Endodermal cell (in vitro differentiated cells): ENCODE data around the gene MYCBP2. TPM values are rescaled to one million over a fixed set of nuclear protein-coding genes. Genes with fewer than 3 reads are reported as not detected.

Source experiments
- DNase-seq: peaks from one replicate; pipeline ENCODE4 v3.0.0-alpha.2; 2017
- H3K27ac ChIP-seq: 2 replicates; pipeline ENCODE4 v1.5.1; 2013; ENCODE audit warnings: mild to moderate bottlenecking, low read depth, low read length, moderate library complexity
- H3K27me3 ChIP-seq: 2 replicates; pipeline ENCODE4 v1.6.1; 2013; ENCODE audit warnings: mild to moderate bottlenecking, low read length, moderate library complexity; ENCODE audit not compliant: insufficient read depth, control insufficient read depth, poor library complexity, severe bottlenecking
- H3K36me3 ChIP-seq: 2 replicates; pipeline ENCODE4 v1.7.0; 2013; ENCODE audit warnings: mild to moderate bottlenecking, low read length, moderate library complexity; ENCODE audit not compliant: control insufficient read depth, insufficient read depth
- H3K4me1 ChIP-seq: one replicate; pipeline ENCODE4 v1.7.0; 2013; ENCODE audit warnings: low read length; ENCODE audit not compliant: control insufficient read depth, insufficient read depth
- H3K4me3 ChIP-seq: 2 replicates; pipeline ENCODE4 v1.5.1; 2013; ENCODE audit warnings: mild to moderate bottlenecking, low read length, moderate library complexity
- H3K9ac ChIP-seq: 2 replicates; pipeline ENCODE4 v1.6.1; 2013; ENCODE audit warnings: mild to moderate bottlenecking, low read length, moderate library complexity; ENCODE audit not compliant: poor library complexity, severe bottlenecking; ENCODE audit errors: extremely low read depth
- H3K9me3 ChIP-seq: 2 replicates; pipeline ENCODE4 v1.6.1; 2013; ENCODE audit warnings: mild to moderate bottlenecking, low read length, moderate library complexity; ENCODE audit not compliant: control insufficient read depth
- H3K27ac Mint-ChIP-seq: 2 replicates; pipeline ENCODE4 v1.8.0; 2020; ENCODE audit warnings: mixed read lengths
- H3K27me3 Mint-ChIP-seq: 2 replicates; pipeline ENCODE4 v1.8.0; 2021; ENCODE audit warnings: mild to moderate bottlenecking, mixed read lengths; ENCODE audit not compliant: insufficient read depth
- H3K36me3 Mint-ChIP-seq: 2 replicates; pipeline ENCODE4 v1.8.0; 2020; ENCODE audit warnings: low read depth, mixed read lengths
- H3K4me1 Mint-ChIP-seq: 2 replicates; pipeline ENCODE4 v1.8.0; 2020; ENCODE audit warnings: mixed read lengths
- H3K4me3 Mint-ChIP-seq: 2 replicates; pipeline ENCODE4 v1.8.0; 2020; ENCODE audit warnings: mild to moderate bottlenecking, moderate library complexity, mixed read lengths
- H3K9me3 Mint-ChIP-seq: 2 replicates; pipeline ENCODE4 v1.8.0; 2020; ENCODE audit warnings: mild to moderate bottlenecking, mixed read lengths
- WGBS, 2 experiments: methylation state at CpG; one replicate each; pipeline versions ENCODE4 v1.1.5 to v1.1.7; 2013; ENCODE audit warnings: missing lambda C conversion rate in 2 of 2, mixed read lengths in 1 of 2; ENCODE audit not compliant: insufficient coverage in 1 of 2, insufficient read length in 1 of 2; 5-methylcytosine and 5-hydroxymethylcytosine counted together
- total RNA-seq, 2 donors: library from RNA; stranded (reverse); fragmentation: NEBNext Ultra II Directional in 1 of 2; extraction: Animal tissue kit (Norgen Biotek cat#: 25700) in 1 of 2; gene quantifications; 2 replicates in 1 of 2; 3 replicates in 1 of 2; pipeline ENCODE4 v1.2.1, GENCODE V29; 2021
- TF ChIP-seq, protein P1 (sequence below): fragments of 200-600 bp; sonication (generic); conservative IDR thresholded peaks from 2 replicates; pipeline ENCODE4 v1.5.0; 2021; ENCODE audit warnings: antibody characterized with exemption, mild to moderate bottlenecking

The MYCBP2 gene
- total RNA-seq, 2 donors from 2014 or later: 32.5 to 32.9 TPM

DNA sequence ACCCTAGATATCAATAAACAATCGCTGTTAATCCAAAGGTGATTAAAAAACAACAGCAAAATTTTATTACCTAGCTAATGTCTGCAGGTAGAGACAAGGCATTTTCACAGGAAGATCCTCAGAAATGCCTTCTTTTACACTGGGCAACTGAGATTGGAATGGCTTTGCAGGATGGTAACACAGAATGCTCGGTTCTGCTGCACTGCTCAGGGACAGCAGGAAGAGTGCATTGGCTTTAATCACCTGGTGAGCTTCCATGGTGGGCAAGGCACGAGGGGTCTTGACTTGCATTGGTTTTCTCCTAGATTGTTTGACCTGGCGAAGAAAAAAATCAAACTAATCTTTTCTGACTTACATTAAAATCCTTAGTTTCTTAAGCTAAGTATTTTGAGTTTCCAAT, 231.6 kb downstream of the MYCBP2 start:
- H3K9me3 Mint-ChIP-seq: no peaks in the 10 kb centered on the region
- Histone ChIP-seq H3K9ac (no peak overlapping the region), H3K4me1 (no peaks in the 10 kb centered on the region), H3K4me3 (no peak overlapping the region), H3K27me3 (no peaks in the 10 kb centered on the region), H3K9me3 (no peaks in the 10 kb centered on the region), H3K36me3 (peaks cover 23% of the 10 kb centered on the region), H3K27ac (no peak overlapping the region)
- WGBS, 2 experiments: 97 to 100% methylated on average over 1 to 4 of the region's 4 CpGs
- peaks cover 18% of the 10 kb centered on the region for H3K36me3 Mint-ChIP-seq
- no peak overlapping the region for H3K4me3 Mint-ChIP-seq
- H3K4me1 Mint-ChIP-seq: no peaks in the 10 kb centered on the region
- H3K27me3 Mint-ChIP-seq: no peaks in the 10 kb centered on the region
- no peak for DNase-seq
- H3K27ac Mint-ChIP-seq: no peak overlapping the region
- TF ChIP-seq, protein P1, sequence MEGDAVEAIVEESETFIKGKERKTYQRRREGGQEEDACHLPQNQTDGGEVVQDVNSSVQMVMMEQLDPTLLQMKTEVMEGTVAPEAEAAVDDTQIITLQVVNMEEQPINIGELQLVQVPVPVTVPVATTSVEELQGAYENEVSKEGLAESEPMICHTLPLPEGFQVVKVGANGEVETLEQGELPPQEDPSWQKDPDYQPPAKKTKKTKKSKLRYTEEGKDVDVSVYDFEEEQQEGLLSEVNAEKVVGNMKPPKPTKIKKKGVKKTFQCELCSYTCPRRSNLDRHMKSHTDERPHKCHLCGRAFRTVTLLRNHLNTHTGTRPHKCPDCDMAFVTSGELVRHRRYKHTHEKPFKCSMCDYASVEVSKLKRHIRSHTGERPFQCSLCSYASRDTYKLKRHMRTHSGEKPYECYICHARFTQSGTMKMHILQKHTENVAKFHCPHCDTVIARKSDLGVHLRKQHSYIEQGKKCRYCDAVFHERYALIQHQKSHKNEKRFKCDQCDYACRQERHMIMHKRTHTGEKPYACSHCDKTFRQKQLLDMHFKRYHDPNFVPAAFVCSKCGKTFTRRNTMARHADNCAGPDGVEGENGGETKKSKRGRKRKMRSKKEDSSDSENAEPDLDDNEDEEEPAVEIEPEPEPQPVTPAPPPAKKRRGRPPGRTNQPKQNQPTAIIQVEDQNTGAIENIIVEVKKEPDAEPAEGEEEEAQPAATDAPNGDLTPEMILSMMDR: no peak

DNA sequence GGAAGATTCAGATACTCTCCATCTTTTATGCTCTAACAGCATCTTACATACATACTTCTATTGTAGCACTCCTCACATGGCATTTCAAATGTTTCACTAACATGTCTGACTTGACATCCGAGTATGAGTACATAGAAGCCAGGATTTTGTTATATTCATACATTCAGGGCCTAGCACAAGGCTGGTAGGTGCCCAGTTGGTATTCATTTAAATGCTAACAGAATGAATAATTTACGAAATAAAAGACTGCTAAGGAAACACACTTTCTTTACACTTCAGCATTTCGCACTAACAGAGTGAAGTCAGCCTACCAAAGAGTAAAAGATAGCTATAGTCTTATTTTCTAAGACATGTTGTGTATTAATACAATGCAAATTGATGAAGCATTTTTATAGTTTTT, 232.1 kb downstream of the MYCBP2 start:
- 94 to 96% methylated on average over 2 to 3 of the region's 3 CpGs for WGBS, 2 experiments
- H3K27ac Mint-ChIP-seq: no peak overlapping the region
- peaks cover 18% of the 10 kb centered on the region for H3K36me3 Mint-ChIP-seq
- H3K9ac ChIP-seq: no peak overlapping the region
- H3K27ac ChIP-seq: no peak overlapping the region
- H3K4me1 ChIP-seq: no peaks in the 10 kb centered on the region
- TF ChIP-seq, protein P1: no peak
- H3K36me3 ChIP-seq: peaks cover 23% of the 10 kb centered on the region
- H3K4me3 ChIP-seq: no peak overlapping the region
- no peaks in the 10 kb centered on the region for H3K27me3 ChIP-seq
- no peak overlapping the region for H3K4me3 Mint-ChIP-seq
- no peaks in the 10 kb centered on the region for H3K4me1 Mint-ChIP-seq
- no peaks in the 10 kb centered on the region for H3K9me3 Mint-ChIP-seq
- DNase-seq: no peak
- no peaks in the 10 kb centered on the region for H3K27me3 Mint-ChIP-seq
- no peaks in the 10 kb centered on the region for H3K9me3 ChIP-seq

DNA sequence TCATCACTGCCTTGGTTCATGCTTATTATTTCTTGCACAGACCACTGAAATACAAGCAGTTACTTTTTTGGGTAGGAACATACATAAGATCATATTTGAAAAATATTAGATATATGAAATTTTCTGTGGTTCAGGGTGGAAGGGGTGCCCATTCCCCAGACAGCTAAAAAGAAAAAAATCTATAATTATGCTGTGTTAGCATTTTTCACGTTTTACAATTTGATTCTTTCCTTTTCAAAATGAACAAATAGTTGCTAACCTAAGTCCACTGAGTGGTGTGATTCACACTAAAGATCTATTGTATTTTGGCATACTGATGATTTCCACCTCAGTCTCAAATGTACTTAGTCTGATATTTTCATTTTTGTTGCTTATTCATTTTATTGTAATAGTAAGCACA, 233.2 kb downstream of the MYCBP2 start:
- H3K9me3 Mint-ChIP-seq: no peaks in the 10 kb centered on the region
- Histone ChIP-seq H3K9ac (no peak overlapping the region), H3K27me3 (no peaks in the 10 kb centered on the region), H3K9me3 (no peaks in the 10 kb centered on the region), H3K4me1 (no peaks in the 10 kb centered on the region), H3K36me3 (peaks cover 23% of the 10 kb centered on the region), H3K27ac (no peak overlapping the region), H3K4me3 (no peak overlapping the region)
- no peaks in the 10 kb centered on the region for H3K4me1 Mint-ChIP-seq
- H3K27ac Mint-ChIP-seq: no peak overlapping the region
- TF ChIP-seq, protein P1: no peak
- peaks cover 18% of the 10 kb centered on the region for H3K36me3 Mint-ChIP-seq
- DNase-seq: no peak
- H3K27me3 Mint-ChIP-seq: no peaks in the 10 kb centered on the region
- H3K4me3 Mint-ChIP-seq: no peak overlapping the region
- 100% methylated on average over 1 of the region's 1 CpG; no CpG with 5 or more reads in 1 of the 2 experiments for WGBS, 2 experiments
